ENCODE results near the gene MXD4.
"Not testable (repeated sequence)": the region's sequence is repeated elsewhere in the genome, so short reads cannot be mapped to it uniquely, and the experiment has no call there.

Gene MXD4

DNA sequence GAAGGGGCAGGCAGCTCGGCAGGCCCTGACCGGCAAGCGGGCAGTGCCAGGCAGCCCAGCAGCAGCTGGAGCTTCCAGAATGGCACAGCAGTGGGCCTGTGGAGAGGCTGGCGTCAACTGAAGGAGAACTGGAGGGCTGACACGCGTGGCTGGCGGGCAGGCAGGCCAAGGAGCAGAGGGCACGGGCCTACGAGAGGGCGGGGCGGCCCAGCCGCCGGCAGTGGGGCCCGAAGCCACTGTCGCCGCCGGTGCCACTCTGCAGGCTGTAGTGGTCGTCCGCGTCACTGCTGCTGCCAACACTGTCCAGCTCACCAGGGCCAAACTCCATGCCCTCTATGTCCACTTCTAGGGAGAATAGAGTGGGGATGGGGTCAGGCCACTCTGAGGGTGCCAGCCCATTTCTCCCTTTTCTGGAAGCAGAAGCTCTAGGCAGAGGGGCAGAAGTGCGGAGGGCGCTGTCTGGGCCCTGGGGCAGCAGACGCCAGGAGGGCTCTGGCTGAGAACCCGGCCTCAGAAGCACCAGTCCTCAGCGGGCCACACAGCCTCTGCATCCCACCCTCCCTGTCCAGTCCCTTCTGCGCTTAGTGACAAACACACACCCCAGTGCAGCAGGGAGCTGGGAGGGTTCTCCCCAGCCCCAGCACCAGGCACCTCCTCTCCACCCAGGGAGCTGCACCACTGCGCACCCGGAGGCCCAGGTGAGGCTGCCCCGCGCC lies 11.4 kb downstream of the MXD4 start:
- DNase-seq (ENCODE audit: low read depth) = no peak

DNA sequence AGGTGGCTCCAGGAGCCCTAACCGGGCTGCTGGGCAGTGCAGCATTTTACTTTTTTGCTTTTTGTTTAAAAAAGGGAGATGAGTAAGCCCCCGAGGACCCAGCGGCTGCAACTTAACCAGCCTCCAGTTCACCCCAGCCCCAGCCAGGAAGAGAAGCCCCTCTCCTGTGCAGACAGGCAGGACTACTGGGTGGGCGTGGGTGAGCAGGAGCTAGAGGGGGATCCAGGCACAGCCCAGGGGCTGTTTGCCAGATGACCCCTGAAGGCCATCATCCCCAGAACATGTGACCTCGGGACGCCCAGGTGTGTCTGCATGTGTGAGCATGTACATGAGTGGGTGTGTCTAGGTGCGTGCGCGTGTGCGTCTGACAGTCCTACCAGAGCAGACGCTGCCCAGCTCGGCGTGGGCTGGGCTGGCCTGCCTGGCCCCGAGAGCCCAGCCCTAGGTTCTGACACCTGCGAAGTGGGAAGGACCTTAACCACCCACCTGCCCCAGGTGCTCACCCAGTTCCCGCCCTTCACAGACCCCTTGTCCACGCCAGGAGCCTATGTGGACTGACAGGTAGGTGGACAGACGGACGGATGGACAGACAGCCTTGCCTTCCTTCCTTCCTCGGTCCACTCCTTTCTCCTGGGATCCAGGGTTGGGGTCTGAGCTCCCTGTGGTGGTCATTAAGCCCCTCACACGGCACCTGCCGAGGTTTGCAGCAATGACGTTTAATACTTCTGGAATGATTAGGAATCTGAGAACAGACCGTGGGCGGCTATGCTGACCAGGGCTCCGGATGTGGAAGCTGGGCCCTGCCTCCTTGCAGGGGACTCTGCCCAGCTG lies 12.2 kb downstream of the MXD4 start:
- DNase-seq (ENCODE audit: low read depth) = no peak

GRCh38 chr4:2248821-2249261 lies 13.1 kb downstream of the MXD4 start:
- DNase-seq (ENCODE audit: low read depth) = no peak

DNA sequence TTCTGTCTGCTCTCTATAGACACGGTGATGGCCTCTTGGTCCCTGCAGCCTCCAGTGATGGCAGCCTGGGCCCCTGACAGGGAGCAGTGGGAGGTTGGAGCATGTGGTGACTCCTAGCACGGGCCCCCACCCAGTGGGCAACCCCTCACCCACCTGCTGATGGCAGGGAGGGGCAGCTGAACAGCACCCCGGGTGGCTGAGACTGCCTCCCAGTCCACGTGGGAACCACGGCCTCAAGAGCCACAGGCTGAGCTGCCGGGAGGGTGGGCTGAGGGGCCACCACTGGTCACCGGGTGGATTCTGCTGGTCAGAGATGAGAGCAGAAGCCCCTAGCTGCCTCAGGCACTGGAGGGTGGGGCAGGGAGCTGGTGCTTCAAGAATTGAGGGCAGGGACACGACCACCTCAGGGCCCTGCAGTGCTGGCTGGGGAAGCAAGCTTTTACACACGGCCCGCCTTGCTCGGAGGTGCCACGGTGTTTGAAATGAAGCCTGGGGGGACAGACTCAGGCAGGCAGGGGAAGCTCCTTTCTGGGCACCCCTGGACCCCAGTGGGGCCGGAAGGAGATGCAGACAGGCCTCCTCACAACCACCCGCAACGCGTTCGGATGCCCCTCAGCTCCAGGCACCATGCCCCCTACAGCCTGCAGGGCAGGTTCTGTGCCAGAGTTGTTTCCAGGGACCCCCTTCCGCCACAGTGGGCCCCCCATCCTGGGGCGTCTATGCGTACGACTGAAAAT lies 13.7 kb downstream of the MXD4 start:
- no peak for DNase-seq (ENCODE audit: low read depth)

DNA sequence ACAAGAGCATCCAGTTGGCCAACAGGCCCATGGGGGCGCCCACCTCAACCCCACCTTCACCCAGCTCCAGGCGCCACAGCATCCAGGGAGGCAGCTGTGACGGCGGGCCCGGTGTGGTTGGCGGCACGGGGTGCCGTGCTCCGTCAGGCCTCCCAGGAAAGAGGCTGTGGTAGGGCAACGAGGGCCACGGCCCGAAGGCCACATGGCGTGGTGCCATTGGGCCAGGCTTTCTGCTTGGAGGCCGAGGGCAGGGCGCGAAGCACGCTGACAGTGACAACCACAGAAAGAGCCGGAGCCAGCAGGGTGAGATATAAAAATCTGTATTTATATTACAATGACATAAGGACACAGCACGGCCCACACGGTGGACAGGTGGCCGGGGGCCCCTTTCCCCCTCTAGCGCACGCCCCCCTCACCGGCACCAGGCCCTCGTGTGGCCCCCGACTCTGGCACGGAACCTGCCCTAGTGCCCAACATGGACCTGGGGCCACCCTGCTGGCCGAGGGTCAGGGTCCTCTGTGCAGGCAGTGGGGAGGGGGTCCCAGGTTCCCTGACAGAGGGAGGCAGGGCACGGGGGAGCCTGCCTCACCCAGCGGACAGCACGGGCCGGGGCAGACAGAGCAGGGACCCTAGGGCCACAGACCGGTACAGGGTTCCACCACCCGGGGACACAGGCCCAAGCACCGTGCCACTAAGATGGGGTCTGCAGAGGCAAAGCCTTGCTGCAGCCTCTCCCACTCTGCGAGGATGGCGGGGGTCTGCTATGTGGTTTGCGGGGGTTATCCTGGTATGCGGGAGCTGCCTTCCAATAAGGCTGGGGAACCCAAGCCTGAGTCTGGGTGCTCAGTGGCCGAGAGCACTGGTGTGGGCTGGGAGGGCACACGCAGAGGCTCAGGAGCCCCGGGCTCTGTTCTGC lies 14.5 kb downstream of the MXD4 start:
- no peak for DNase-seq (ENCODE audit: low read depth)

DNA sequence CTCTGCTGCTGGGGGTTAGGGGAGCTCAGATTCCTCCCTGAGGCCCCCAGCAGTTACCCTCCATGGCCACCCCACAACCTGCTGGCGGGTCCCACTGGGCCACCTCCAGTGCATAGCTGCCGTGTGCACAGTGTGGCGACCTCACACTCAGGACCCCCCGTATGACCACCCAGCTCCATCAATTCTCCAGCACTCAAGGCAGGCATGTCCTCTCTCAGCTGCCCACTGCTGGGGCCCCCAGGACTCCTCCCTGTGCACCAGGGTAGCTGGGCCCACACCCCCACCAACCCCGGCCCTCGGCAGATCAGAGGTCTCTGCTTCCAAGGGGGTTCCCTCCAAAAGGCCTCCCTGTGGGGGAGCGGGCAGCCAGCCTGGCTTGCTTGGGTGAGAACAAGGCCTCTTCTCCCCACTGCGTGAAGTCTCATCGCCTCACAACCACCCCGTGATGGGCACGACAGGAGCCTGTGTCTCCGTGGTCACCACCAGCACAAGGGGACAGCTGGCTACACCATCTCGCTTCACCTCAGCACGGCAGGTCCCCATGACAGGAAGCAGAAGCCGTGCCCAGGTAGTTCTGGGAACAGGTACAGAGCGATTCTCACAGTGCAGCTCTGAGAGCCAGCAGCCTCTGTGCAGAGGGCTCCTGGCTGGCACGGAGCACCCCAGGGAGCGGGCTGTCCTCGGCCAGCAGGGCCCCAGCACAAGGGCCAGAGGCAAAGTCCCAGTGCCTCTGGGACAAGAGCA lies 15.4 kb downstream of the MXD4 start:
- DNase-seq (ENCODE audit: low read depth) = no peak

DNA sequence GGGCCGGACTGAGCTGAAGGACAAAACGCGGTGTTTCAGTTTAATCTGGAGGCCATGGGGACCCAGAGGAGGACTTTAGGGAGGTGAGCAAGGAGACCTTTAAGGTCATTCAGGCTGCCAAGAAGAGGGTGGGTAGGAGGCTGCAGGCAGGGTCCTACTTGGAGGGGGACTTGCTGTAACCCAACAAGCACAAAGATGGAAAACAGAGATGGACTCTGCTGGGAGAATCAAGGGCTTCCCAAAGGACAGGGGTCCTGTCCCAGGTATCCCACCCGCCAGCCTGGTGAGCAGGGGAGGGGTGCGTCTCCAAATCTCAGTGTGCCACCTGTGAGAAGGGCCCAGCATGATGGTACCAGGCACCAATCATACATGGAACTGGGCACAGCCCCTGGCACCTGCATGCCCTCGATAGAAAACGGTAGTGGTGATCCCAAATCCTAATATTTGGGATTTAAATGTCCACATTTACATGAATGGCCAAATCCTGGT lies 16.1 kb downstream of the MXD4 start:
- no peak for DNase-seq (ENCODE audit: low read depth)

DNA sequence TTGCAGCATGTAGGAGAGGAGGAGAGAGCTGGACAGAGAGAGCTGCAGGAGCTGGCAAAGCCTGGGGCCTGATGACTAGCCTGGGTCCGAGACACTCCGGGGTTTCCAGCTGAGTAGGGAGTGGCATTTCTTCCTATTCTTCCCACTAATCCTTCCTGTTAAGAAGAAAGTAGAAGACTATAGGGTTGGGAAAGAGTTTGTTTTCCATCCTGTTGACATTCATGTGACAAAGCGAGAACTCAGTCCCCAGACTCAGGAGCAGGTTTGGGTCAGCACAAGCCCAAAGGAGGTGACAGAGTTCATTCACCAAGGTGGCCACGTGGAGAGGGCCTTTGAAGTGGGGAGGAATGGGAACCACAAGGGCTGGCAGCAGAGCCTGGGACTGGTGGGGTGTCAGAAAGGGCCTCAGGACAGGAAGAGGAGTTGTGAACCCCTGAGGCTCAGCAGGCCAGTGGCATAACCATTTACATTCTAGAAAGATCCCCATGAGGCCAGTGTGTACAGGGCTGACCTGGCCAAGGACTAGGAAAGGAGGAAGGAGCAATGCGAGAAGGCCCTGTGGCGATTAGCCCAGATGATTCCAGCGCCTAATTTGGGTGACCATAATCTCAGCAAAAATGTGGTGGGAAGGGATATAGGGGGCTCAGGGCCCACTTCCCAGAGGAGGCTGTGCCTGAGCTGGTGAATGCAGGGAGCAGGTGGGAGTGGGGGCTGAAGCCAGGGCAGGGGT lies 16.7 kb downstream of the MXD4 start:
- no peak for DNase-seq (ENCODE audit: low read depth)

- DNase-seq (ENCODE audit: low read depth) = no peak
Measured at GRCh38 chr4:2243681-2244380, 18.1 kb downstream of the MXD4 start.

GRCh38 chr4:2241410-2242353 lies 20.2 kb downstream of the MXD4 start, which contains the start of the genes HAUS3 and POLN:
Gene HAUS3 (minus strand): TSS chr4:2242121. CDS start chr4:2240946, 1,175 bp downstream.
Gene POLN (minus strand): TSS chr4:2242121. CDS start chr4:2229231, 12,890 bp downstream.
- DNase-seq (ENCODE audit: low read depth) = peak; percentile 95

GRCh38 chr4:2241003-2241402 lies 20.9 kb downstream of the MXD4 start:
- DNase-seq (ENCODE audit: low read depth) = no peak

- DNase-seq (ENCODE audit: low read depth) = no peak
Measured at GRCh38 chr4:2236944-2237666, 24.8 kb downstream of the MXD4 start.

GRCh38 chr4:2231082-2231481 lies 30.8 kb downstream of the MXD4 start:
- DNase-seq (ENCODE audit: low read depth) = no peak

DNA sequence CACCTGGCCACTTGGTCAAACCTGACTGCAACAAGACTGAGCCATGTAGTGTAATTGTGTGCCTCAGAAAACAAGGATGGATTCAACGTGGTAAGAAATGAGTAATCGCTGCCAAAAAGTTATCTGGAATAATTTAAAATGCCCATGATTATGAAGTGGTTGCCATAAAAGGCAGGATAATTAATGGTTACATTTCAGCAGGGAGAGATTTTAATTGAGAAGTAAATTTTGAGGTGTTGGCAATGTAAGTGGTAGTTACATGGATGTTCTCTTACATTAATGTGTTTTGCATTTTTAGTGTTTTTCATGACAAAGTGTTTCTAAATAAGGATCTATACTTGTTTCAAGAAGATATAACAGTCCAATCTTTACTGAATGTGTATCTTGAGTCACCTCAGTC lies 35.6 kb downstream of the MXD4 start:
- no peak for DNase-seq (ENCODE audit: low read depth)

- DNase-seq (ENCODE audit: low read depth) = no peak
Measured at GRCh38 chr4:2222838-2223237, 39.1 kb downstream of the MXD4 start.

DNA sequence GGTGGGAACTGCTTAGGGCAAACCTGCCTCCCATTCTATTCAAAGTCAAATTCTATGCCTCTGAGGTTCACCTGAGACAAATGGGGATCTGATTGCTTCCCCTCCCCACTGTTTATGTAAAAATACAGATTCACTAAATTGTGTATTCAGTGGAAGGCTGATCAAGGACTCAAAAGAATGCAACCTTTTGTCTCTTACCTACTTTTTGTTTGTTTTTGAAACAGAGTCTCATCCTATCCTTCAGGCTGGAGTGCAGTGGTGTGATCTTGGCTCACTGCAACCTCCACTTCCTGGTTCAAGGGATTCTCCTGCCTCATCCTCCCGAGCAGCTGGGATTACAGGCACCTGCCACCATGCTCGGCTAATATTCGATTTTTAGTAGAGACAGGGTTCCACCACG lies 40.5 kb downstream of the MXD4 start:
- DNase-seq (ENCODE audit: low read depth) = not testable (repeated sequence)

GRCh38 chr4:2220016-2220630 lies 41.8 kb downstream of the MXD4 start:
- peak; percentile 43 for DNase-seq (ENCODE audit: low read depth)

Measured in stimulated activated CD8-positive, alpha-beta memory T cell treated with anti-CD3 and anti-CD28 coated beads, Interleukin-15, amount 100 ng/mL, for 24 hours (primary cell).